Activated CD4-positive, CD25-positive, alpha-beta regulatory T cell treated with anti-CD3 and anti-CD28 coated beads, Interleukin-2, amount 50 U/mL, for 16 hours (primary cell): Measurements from ENCODE around the gene GPR39.

Source experiments
- DNase-seq: peaks from one replicate; pipeline ENCODE4 v3.0.0-alpha.2; 2020; ENCODE audit warnings: low read depth, low spot score

The GPR39 gene

GRCh38 chr2:132670496-132671150, 254.0 kb downstream of the GPR39 start:
- DNase-seq, result no peak

GRCh38 chr2:132671151-132671835, 254.7 kb downstream of the GPR39 start:
- DNase-seq, result no peak

GRCh38 chr2:132676999-132677398, 260.4 kb downstream of the GPR39 start:
- DNase-seq, result no peak

GRCh38 chr2:132677661-132678060, 261.1 kb downstream of the GPR39 start:
- no peak for DNase-seq

- DNase-seq, result no peak
Measured at GRCh38 chr2:132678483-132678882, 261.9 kb downstream of the GPR39 start.

GRCh38 chr2:132680544-132680943, 263.9 kb downstream of the GPR39 start:
- no peak for DNase-seq

- DNase-seq, result no peak
Measured at GRCh38 chr2:132681766-132682165, 265.2 kb downstream of the GPR39 start.

- no peak for DNase-seq
Measured at GRCh38 chr2:132690664-132691303, 274.2 kb downstream of the GPR39 start.

GRCh38 chr2:132691556-132691955, 275.0 kb downstream of the GPR39 start:
- DNase-seq, result no peak

GRCh38 chr2:132692816-132693215, 276.2 kb downstream of the GPR39 start:
- DNase-seq, result no peak
